Neural progenitor cell (in vitro differentiated cells): ENCODE measurements around the gene GCG.

Experiments
- CTCF ChIP-seq: fragments of 200-600 bp; sonication (generic); IDR thresholded peaks from 2 replicates; pipeline ENCODE4 v1.5.1; 2017; ENCODE audit warnings: antibody characterized with exemption, mild to moderate bottlenecking
- EZH2 ChIP-seq: fragments of 200-600 bp; sonication (generic); IDR thresholded peaks from 2 replicates; pipeline ENCODE4 v1.6.1; 2017; ENCODE audit warnings: antibody characterized with exemption, mild to moderate bottlenecking, moderate library complexity
- EZH2phosphoT487 ChIP-seq: fragments of 200-600 bp; sonication (generic); IDR thresholded peaks from 2 replicates; pipeline ENCODE4 v1.6.1; 2017; ENCODE audit warnings: antibody characterized with exemption

- TF ChIP-seq CTCF (no peak), EZH2 (no peak), EZH2phosphoT487 (no peak)
Observed at GRCh38 chr2:162118166-162119031, 33.6 kb downstream of the GCG start.
